ENCODE data around the gene GRB10. TPM values are rescaled to one million over a fixed set of nuclear protein-coding genes. Genes with fewer than 3 reads are reported as not detected.
A peak's percentile ranks its signal among the peaks of the same experiment; 100 is the strongest.

GRB10 gene
- total RNA-seq, 1 experiment from 2014 or later = 47.9 TPM

DNA sequence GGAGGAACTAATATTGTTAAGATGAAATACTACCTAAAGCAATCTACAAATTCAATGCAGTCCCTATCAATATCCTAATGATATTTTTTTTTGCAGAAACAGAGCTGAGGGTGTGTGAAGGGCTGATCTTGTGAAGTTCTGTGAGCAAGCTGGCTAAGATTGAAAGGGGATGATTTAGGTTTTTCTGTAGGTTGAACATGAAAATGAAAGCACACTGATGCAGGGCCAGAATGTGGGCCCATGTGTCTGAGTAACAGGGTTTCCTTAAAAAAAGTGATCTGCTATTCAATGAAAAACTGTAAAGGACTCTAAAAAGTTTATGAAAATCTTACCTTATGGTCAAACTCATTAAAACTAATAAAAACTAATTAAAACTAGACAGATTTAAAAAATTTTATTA, 47.4 kb downstream of the GRB10 start:
- POLR2A ChIA-PET (ENCODE audit: unreplicated experiment) = no interaction called here
- Histone ChIP-seq H3K4me1 (replicated peaks; ENCODE audit: insufficient read depth) (peaks cover 29% of the 10 kb centered on the region), H4K20me1 (ENCODE audit: insufficient read depth) (peaks cover 48% of the 10 kb centered on the region), H2AFZ (no peak overlapping the region), H3K9me3 (ENCODE audit: insufficient read depth, low read depth) (peaks cover 3% of the 10 kb centered on the region; the same call in 1 of the 2 replicates), H3K4me2 (no peak overlapping the region), H3K27ac (no peak overlapping the region), H3F3A (ENCODE audit: insufficient read depth, low read depth) (peaks cover 9% of the 10 kb centered on the region), H3K36me3 (ENCODE audit: low read depth) (no peaks in the 10 kb centered on the region), H3K79me2 (ENCODE audit: low read depth) (peaks cover 69% of the 10 kb centered on the region), H3K27me3 (ENCODE audit: insufficient read depth, low read depth) (no peaks in the 10 kb centered on the region), H3K4me3 (no peak overlapping the region), H3K9me2 (ENCODE audit: insufficient read depth) (no peaks in the 10 kb centered on the region)
- DNase-seq = no peak
- intact Hi-C loops (cut with micrococcal nuclease; ENCODE audit: unreplicated experiment) = no loop called here
- no peak for TF ChIP-seq EZH2 (IDR thresholded peaks at IDR 0.05; ENCODE audit: low read depth)
- TF ChIP-seq, protein P1, sequence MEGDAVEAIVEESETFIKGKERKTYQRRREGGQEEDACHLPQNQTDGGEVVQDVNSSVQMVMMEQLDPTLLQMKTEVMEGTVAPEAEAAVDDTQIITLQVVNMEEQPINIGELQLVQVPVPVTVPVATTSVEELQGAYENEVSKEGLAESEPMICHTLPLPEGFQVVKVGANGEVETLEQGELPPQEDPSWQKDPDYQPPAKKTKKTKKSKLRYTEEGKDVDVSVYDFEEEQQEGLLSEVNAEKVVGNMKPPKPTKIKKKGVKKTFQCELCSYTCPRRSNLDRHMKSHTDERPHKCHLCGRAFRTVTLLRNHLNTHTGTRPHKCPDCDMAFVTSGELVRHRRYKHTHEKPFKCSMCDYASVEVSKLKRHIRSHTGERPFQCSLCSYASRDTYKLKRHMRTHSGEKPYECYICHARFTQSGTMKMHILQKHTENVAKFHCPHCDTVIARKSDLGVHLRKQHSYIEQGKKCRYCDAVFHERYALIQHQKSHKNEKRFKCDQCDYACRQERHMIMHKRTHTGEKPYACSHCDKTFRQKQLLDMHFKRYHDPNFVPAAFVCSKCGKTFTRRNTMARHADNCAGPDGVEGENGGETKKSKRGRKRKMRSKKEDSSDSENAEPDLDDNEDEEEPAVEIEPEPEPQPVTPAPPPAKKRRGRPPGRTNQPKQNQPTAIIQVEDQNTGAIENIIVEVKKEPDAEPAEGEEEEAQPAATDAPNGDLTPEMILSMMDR (conservative IDR thresholded peaks at IDR 0.05) = no peak
- no TSS peak for BruUV-seq (replicated peaks)
- CTCF ChIA-PET = interaction anchor here (0.7 kb wide), 1 partner anchor 267 kb away, joined by 3 read pairs; no protein-coding TSS in a partner anchor

DNA sequence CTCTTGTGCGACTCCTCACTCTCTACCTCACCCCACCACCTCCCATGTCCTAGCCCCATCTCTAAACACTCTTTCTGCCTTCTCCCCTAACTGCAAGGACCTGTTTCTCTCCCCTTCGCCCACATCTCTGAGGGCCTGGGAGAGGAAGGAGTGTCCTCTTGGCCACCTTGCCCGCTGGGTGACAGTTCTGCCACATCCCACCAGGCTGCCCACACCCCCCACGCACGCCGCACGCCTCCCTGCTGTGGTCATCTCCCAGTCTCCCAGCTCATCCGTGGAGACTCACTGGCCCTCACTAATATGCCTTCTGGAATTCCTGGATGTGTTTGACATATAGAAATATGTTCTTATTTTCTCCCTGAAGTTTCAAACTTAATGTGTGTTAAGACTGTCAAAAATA, 48.5 kb downstream of the GRB10 start:
- peak overlapping the region; percentile 31 for H3K27ac ChIP-seq
- no peak overlapping the region for H3K4me3 ChIP-seq
- peaks cover 62% of the 10 kb centered on the region for H3K79me2 ChIP-seq (ENCODE audit: low read depth)
- BruUV-seq (replicated peaks) = no TSS peak
- DNase-seq = no peak
- intact Hi-C loops (cut with micrococcal nuclease; ENCODE audit: unreplicated experiment) = no loop called here
- ChIA-PET CTCF (interaction anchor here (0.6 kb wide), 1 partner anchor 392 kb away, joined by 4 read pairs; no protein-coding TSS in a partner anchor), POLR2A (ENCODE audit: unreplicated experiment) (no interaction called here)
- no peak overlapping the region for H2AFZ ChIP-seq
- H3K9me3 ChIP-seq (ENCODE audit: insufficient read depth, low read depth) = peaks cover 3% of the 10 kb centered on the region; the same call in 1 of the 2 replicates
- no peaks in the 10 kb centered on the region for H3K36me3 ChIP-seq (ENCODE audit: low read depth)
- H3F3A ChIP-seq (ENCODE audit: insufficient read depth, low read depth) = peaks cover 9% of the 10 kb centered on the region
- peaks cover 47% of the 10 kb centered on the region for H4K20me1 ChIP-seq (ENCODE audit: insufficient read depth)
- H3K4me2 ChIP-seq = peak overlapping the region; percentile 21
- no peaks in the 10 kb centered on the region for H3K9me2 ChIP-seq (ENCODE audit: insufficient read depth)
- peaks cover 29% of the 10 kb centered on the region for H3K4me1 ChIP-seq (replicated peaks; ENCODE audit: insufficient read depth)
- H3K27me3 ChIP-seq (ENCODE audit: insufficient read depth, low read depth) = no peaks in the 10 kb centered on the region
- TF ChIP-seq, protein P1 (conservative IDR thresholded peaks at IDR 0.05) = no peak
- no peak for TF ChIP-seq EZH2 (IDR thresholded peaks at IDR 0.05; ENCODE audit: low read depth)

DNA sequence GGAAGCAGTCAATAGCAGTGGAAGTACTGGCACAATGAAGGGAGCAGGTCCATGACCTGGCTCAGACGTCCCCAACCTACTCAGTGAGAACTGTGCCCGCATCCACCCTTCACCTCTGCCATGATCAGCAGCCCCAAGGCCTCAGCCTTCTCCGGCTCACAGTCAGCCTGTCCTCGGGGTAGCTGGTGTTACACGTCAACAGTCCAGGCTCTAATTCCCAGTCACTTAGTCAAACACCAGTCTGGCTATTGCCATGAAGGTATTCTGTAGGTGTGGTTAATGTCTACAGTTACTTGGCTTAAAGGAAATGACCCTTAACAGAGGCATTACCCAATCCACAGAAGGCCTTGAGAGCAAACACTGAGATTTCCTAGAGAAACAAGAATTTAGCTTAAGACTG, 49.1 kb downstream of the GRB10 start:
- peaks cover 51% of the 10 kb centered on the region for H4K20me1 ChIP-seq (ENCODE audit: insufficient read depth)
- H3K36me3 ChIP-seq (ENCODE audit: low read depth) = no peaks in the 10 kb centered on the region
- ChIA-PET POLR2A (ENCODE audit: unreplicated experiment) (interaction anchor here (0.5 to 0.6 kb wide), 3 partner anchors 8 to 473 kb away, joined by 3 to 6 read pairs (median 4); no protein-coding TSS in a partner anchor), CTCF (no interaction called here)
- peak overlapping the region; percentile 29 for H3K27ac ChIP-seq
- H3F3A ChIP-seq (ENCODE audit: insufficient read depth, low read depth) = peaks cover 9% of the 10 kb centered on the region
- DNase-seq = peak; percentile 69 to 99
- peaks cover 57% of the 10 kb centered on the region for H3K79me2 ChIP-seq (ENCODE audit: low read depth)
- no peaks in the 10 kb centered on the region; the same call in 1 of the 2 replicates for H3K9me3 ChIP-seq (ENCODE audit: insufficient read depth, low read depth)
- no peaks in the 10 kb centered on the region for H3K9me2 ChIP-seq (ENCODE audit: insufficient read depth)
- no peaks in the 10 kb centered on the region for H3K27me3 ChIP-seq (ENCODE audit: insufficient read depth, low read depth)
- intact Hi-C loops (cut with micrococcal nuclease; ENCODE audit: unreplicated experiment) = loop anchor here (2.0 kb wide), 1 partner anchor 37 kb away; no protein-coding TSS in a partner anchor
- H2AFZ ChIP-seq = no peak overlapping the region
- peak overlapping the region; percentile 29 for H3K4me2 ChIP-seq
- peaks cover 29% of the 10 kb centered on the region for H3K4me1 ChIP-seq (replicated peaks; ENCODE audit: insufficient read depth)
- BruUV-seq (replicated peaks) = no TSS peak
- TF ChIP-seq, protein P1 (conservative IDR thresholded peaks at IDR 0.05) = no peak
- no peak for TF ChIP-seq EZH2 (IDR thresholded peaks at IDR 0.05; ENCODE audit: low read depth)
- no peak overlapping the region for H3K4me3 ChIP-seq
